Type B pancreatic cell (in vitro differentiated cells): ENCODE results near the gene SCAPER. TPM values are rescaled to one million over a fixed set of nuclear protein-coding genes. Genes with fewer than 3 reads are reported as not detected.

Experiments used
- DNase-seq: peaks from one replicate; pipeline ENCODE4 v3.0.0; 2021; ENCODE audit warnings: mixed read lengths; ENCODE audit not compliant: unreplicated experiment; ENCODE audit errors: extremely low spot score
- H3K27ac Mint-ChIP-seq: 2 replicates; pipeline ENCODE4 v1.8.0; 2021; ENCODE audit warnings: mild to moderate bottlenecking, mixed read lengths
- H3K27me3 Mint-ChIP-seq: 2 replicates; pipeline ENCODE4 v1.8.0; 2021; ENCODE audit warnings: mixed read lengths
- H3K36me3 Mint-ChIP-seq: 2 replicates; pipeline ENCODE4 v1.8.0; 2021; ENCODE audit warnings: mixed read lengths
- H3K4me1 Mint-ChIP-seq: one replicate; pipeline ENCODE4 v1.8.0; 2021; ENCODE audit warnings: mixed read lengths; ENCODE audit not compliant: unreplicated experiment
- H3K4me3 Mint-ChIP-seq: 2 replicates; pipeline ENCODE4 v1.8.0; 2021; ENCODE audit warnings: mild to moderate bottlenecking, mixed read lengths
- H3K9me3 Mint-ChIP-seq: 2 replicates; pipeline ENCODE4 v1.8.0; 2021; ENCODE audit warnings: mixed read lengths
- total RNA-seq: library from RNA; stranded (reverse); gene quantifications from 2 replicates; pipeline ENCODE4 v1.2.1, GENCODE V29; 2021; ENCODE audit warnings: low replicate concordance
- TF ChIP-seq, protein P1 (sequence below): fragments of 200-600 bp; sonication (generic); conservative IDR thresholded peaks from 2 replicates; pipeline ENCODE4 v1.5.0; 2021; ENCODE audit warnings: antibody characterized with exemption, mild to moderate bottlenecking

Gene SCAPER
- total RNA-seq, 1 donor from 2014 or later: 26.6 TPM

DNA sequence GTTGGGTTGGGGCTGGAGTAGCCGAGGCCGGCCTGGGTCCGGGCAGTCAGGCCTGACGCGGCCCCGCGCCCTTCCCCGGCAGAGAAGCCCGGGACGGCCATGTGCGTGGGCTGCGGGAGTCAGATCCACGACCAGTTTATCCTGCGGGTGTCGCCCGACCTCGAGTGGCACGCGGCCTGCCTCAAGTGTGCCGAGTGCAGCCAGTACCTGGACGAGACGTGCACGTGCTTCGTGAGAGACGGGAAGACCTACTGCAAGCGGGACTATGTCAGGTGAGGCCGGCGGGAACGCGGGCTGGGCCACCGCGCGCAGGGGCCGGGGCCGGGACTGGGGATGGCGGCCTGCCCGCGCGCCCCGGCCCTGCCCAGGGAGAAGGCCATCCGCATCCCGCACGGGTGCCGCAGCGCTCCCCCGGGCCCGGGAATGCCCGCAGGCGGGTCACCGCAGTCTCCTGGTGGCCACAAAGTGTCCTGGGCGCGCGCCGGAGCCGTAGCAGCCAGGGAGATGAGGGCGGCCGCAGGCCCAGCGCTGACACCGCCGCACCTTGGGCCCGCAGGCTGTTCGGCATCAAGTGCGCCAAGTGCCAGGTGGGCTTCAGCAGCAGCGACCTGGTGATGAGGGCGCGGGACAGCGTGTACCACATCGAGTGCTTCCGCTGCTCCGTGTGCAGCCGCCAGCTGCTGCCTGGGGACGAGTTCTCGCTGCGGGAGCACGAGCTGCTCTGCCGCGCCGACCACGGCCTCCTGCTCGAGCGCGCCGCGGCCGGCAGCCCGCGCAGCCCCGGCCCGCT, 567.2 kb downstream of the SCAPER start:
- Mint-ChIP-seq H3K4me1 (peaks cover 36% of the 10 kb centered on the region), H3K36me3 (peaks cover 7% of the 10 kb centered on the region), H3K9me3 (peaks cover 5% of the 10 kb centered on the region), H3K27me3 (peaks cover 88% of the 10 kb centered on the region), H3K27ac (no peak overlapping the region), H3K4me3 (peak overlapping the region; percentile 82)
- DNase-seq: no peak
- TF ChIP-seq, protein P1, sequence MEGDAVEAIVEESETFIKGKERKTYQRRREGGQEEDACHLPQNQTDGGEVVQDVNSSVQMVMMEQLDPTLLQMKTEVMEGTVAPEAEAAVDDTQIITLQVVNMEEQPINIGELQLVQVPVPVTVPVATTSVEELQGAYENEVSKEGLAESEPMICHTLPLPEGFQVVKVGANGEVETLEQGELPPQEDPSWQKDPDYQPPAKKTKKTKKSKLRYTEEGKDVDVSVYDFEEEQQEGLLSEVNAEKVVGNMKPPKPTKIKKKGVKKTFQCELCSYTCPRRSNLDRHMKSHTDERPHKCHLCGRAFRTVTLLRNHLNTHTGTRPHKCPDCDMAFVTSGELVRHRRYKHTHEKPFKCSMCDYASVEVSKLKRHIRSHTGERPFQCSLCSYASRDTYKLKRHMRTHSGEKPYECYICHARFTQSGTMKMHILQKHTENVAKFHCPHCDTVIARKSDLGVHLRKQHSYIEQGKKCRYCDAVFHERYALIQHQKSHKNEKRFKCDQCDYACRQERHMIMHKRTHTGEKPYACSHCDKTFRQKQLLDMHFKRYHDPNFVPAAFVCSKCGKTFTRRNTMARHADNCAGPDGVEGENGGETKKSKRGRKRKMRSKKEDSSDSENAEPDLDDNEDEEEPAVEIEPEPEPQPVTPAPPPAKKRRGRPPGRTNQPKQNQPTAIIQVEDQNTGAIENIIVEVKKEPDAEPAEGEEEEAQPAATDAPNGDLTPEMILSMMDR: no peak

DNA sequence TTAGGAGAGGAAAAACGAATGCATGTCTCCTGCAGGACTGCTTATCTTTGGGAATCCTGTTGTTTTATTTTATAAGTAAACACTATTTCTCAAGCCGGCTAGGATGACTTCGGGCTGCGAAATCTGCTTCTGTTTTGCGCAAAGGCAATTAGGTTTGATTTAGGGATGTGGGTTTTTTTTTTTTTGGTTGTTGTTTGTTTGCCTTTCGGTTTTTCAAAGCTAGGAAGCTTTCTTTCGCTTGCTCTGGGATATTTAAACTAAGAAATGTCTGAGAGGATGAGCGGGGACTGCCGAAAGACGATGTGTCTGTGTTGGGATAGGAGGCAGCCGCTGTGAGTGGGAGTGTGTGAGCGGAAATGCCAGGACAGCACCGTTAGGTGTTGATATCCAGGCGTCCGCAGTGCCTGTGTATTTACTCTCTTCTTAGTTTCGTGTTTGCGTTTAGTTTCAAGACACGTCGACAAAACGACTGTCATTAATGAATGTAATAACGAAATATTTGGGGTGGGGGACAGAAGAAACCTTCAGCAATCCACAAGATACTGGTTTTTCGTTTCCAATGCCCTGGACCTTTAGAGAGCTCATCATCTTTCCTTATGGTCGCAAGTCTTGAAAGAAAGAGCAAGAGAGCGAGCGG, 568.0 kb downstream of the SCAPER start:
- H3K27ac Mint-ChIP-seq: peak overlapping the region; percentile 79
- H3K4me1 Mint-ChIP-seq: peaks cover 35% of the 10 kb centered on the region
- DNase-seq: no peak
- peaks cover 92% of the 10 kb centered on the region for H3K27me3 Mint-ChIP-seq
- H3K36me3 Mint-ChIP-seq: peaks cover 7% of the 10 kb centered on the region
- H3K9me3 Mint-ChIP-seq: peaks cover 5% of the 10 kb centered on the region
- TF ChIP-seq, protein P1: no peak
- peak overlapping the region; percentile 82 for H3K4me3 Mint-ChIP-seq

DNA sequence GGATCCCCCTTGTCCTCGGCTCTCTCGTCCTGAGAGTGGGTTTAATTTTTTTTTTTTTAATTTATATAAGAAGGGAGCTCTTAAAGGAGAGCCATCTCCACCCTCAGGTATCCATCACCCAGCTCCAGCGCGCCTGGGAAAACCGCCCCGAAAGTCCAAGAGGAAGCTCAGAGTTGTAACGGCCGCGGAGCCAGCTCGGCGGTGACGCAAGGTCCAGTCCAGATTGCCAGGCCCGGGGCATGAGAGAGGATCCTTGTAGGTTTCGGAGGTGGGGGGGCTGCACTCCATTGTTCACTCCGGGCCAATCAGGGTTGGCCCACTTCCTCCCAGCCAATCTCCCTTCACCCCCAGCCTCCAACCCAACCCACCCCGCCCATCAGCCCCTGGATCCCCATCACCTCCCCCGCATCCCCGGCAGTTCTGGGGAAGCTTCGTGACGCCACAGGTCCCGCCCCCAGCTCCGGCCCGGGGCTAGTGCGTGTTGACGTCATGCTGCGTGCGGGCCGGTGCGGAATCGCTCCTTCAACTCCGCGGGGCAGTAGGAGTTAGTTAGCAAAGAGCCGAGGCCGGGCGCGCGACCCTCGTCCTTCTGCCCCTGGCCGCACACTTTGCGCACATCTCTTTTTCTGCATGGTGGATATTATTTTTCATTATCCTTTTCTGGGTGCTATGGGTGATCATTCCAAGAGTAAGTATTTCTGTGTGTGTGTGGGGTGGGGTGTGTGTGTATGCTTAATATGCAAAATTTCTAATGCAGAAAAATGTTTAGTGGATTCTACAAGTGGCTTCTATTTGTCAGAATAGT, 568.7 kb downstream of the SCAPER start, which contains the start of gene ISL2:
Gene ISL2 (plus strand): TSS at position 520 of the 805 bp plus-strand sequence. CDS start 111 bp downstream, at position 631.
- TF ChIP-seq, protein P1: no peak
- peaks cover 5% of the 10 kb centered on the region for H3K9me3 Mint-ChIP-seq
- peaks cover 29% of the 10 kb centered on the region for H3K4me1 Mint-ChIP-seq
- peak within 1 kb of the TSS; percentile 82 for H3K4me3 Mint-ChIP-seq
- H3K27me3 Mint-ChIP-seq: peaks cover 85% of the 10 kb centered on the region
- H3K27ac Mint-ChIP-seq: peak within 1 kb of the TSS; percentile 79
- peak; percentile 87 for DNase-seq
- H3K36me3 Mint-ChIP-seq: peaks cover 7% of the 10 kb centered on the region

DNA sequence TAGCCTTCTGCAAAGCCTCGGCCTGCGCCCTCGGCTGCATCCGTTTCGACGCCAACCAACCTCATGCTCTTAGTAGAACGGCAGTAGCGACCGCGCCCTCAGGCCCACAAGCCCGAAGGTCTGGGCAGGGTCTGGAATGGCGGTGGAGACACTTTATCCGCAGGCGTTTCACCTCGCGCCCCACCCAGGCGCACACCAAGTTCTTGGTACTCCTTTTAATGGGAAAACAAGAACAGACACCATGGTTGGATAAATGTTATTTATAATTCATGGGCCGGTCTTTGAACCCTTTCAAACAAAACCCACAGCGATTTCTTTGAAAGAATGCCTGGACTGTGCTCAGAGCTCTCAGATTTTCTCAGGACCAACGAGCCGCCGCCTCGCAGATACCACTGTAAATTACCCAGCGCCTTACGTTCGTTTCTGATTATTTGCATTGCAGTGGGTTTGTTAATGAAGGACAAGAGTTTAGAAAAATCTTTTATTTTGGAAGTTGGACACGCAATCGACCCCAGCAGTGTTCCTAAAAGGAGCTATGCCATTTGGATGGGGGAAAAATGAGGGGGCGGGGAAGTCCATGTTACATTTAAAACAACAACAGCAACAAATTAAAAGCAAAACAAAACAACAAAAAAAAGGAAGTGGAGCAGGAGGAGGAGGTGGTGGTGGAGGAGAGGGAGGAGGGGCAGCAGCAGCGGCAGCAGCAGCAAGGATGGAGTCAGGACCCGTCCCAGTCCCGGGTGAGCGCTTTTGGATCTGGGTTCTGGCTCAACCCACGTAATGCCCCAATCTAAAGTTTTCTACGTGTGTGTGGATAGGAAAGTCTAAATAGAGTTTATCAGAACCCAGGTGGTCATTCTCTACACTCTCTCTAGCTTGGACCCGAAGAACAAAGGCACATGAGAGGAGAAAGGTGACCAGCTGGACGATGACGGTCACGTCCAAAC, 569.6 kb downstream of the SCAPER start:
- Mint-ChIP-seq H3K27me3 (peaks cover 78% of the 10 kb centered on the region), H3K4me3 (peak overlapping the region; percentile 82), H3K27ac (peak overlapping the region; percentile 79), H3K9me3 (peaks cover 5% of the 10 kb centered on the region), H3K36me3 (peaks cover 7% of the 10 kb centered on the region), H3K4me1 (peaks cover 29% of the 10 kb centered on the region)
- TF ChIP-seq, protein P1: no peak
- DNase-seq: no peak
